GM21576 (cell line): ENCODE measurements around the gene CAP2.
"Not testable (repeated sequence)": the region's sequence is repeated elsewhere in the genome, so short reads cannot be mapped to it uniquely, and the experiment has no call there.

Experiments
- ATAC-seq: cut with Tn5 transposase; IDR thresholded peaks from one replicate; pipeline ENCODE4 v1.9.1; 2021; ENCODE audit warnings: mild to moderate bottlenecking, moderate library complexity; ENCODE audit not compliant: unreplicated experiment

CAP2 gene

DNA sequence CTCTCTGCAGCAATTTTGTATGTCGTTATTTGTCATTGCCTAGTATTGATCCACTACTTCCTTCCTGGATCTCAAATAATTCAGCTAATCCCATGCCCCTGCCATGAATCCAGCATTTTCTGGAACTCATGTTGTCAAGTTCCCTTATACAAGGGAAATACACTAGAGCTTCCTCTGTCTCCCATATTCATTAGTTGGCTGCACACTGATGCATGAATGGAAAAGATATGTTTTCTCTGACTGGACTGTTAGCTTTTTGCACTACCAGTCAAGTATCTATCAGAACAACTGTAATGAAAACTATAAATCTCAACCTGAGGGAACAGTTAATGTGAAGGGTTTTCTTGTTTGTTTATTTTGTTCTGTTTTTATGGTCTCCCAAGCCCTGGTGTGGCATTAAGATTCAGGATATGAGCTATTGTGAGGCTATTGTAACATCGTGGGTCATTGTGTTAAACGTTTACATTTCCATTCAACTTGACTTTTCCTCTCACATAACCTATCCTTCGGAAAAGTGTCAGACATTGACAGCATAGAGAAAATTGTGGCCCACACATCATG lies 104.2 kb downstream of the CAP2 start:
- ATAC-seq, result no peak

DNA sequence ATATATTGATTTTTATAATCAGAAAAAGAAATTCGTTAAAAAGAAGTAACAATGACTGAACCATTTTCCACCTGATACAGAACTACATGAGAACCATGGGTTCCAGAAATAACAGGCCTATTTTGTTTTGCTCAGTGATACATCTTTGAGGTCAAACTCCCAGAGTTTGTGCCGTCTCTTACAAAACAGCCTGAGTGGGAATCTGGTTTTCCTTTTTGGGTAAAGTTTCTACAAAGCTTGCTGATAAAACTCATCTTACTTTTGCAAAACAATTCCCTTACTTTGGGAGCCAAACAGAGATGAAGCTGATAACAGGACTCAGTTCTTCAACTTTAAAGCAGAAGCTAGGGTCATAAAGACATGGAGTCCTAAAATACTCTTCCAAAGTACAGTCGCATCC lies 108.0 kb downstream of the CAP2 start:
- no peak for ATAC-seq

DNA sequence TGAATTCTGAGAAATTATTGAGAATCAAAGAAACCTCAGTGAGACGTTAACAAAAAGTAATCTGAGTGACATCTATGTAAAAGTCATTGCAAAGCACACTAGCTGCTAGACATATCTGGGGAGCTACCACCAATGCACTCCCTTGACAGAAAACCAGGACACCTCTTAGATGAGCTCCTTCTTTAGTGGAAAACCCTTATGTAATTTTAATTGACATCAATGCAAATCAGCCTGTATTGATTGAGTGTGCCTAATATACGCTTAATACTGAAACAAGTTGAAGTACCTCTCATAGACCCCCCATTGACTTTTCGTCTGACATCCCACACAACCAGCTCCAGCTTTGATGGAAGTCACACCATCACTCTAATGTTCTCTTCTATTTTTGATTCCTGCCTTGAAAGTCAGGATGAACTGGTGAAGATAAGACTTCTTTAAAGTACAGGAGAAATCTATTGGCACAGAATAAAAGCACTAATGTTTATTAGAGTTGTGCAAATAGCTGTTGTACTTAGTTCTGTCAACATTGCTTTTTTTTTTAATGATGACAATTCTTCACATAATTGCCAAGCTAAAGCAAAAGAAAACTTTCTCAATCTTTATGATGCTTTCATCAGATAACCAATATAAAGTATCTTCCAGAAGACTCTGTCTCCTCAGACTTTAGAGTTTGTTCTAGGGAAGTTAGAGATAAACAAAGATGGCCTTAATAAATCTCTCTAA lies 108.7 kb downstream of the CAP2 start:
- ATAC-seq, result no peak

DNA sequence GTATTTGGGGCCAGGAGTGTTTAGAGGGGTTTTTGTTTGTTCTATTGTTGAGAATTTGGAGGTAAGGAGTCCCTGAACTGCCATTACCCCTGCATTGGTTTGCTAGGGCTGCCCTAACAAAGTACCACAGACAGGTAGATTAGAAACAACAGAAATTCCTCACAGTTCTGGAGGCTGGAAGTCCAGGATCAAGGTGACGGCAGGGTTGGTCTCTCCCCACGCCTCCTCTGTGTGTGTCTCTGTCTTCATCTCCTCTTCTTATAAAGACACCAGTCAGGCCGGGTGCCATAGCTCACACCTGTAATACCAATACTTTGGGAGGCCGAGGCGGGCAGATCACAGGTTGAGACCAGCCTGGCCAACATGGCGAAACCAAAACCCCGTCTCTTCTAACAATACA lies 109.7 kb downstream of the CAP2 start:
- no peak for ATAC-seq

DNA sequence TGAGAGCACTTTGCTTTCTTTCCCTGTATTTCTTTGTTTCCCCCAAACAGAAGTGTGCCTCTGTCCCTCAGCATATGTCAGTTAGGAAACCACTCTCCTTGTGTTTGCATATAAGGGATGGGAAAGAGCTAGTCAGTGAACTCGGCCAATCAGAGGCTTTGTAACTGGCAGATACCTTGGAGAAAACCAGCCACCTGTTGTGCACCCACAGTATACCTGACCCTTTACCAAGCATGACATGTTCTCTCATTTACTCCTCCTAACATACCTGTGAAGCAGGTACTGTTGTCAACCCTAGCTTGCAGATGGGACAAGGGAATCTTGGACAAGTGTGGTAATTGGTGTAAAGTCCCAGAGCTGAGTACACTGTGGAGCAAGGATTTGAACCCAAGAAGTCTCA lies 110.6 kb downstream of the CAP2 start:
- no peak for ATAC-seq

DNA sequence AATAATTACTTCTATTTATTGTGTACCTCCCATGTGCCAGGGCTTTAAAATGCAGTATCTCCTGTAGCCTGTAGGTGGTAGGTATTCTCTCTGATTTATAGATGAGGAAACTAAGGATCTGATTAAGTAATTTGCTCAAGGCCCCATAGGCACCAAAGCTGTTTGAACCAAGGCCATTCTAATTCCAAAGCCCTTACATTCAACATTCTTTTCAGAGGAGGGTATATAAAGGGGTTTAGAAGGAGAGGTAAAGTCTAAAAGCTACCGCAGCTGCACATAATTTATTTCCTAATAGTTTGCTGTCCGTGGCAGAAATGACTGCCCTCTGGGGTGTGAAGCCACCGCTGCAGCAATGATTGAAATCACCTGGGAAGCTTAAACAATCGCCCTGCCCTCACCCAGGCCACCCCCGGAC lies 111.7 kb downstream of the CAP2 start:
- ATAC-seq, result no peak

DNA sequence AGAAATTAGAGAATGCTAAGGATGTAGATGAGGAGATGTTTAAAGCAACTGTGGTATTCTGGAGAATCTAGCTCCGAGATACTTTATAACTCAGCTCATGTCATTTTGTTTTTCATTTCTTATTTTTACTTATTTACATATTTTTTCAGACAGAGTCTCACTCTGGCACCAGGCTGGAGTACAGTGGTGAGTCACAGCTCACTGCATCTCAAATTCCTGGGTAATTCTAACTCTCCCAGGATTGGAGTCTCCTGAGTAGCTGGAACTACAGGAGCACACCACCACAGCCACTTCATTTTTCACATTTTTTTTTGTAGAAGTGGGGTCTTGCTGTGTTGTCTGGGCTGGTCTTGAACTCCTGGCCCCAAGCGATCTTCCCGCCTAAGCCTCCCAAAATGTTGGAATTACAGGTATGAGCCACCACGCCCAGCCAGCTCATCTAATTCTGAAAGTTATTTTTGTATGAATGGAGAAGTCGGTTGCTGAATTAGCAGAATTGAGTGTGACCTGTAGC lies 112.4 kb downstream of the CAP2 start:
- no peak for ATAC-seq

DNA sequence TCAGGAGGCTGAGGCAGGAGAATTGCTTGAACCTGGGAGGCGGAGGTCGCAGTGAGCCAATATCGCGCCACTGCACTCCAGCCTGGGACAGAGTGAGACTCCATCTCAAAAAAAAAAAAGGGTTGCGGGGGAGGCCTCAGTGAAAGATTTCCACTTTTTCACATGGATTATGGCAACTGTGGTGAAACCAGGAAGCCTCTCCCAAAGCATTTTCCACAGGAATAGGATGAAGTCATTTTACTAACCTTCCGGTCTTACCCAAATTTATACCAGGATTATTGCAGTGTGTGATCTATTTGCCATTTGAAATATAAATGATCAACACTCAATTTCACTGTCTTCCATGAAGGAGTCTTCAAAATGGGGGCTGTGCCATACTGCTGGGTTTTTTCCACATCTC lies 113.1 kb downstream of the CAP2 start:
- ATAC-seq, result no peak

DNA sequence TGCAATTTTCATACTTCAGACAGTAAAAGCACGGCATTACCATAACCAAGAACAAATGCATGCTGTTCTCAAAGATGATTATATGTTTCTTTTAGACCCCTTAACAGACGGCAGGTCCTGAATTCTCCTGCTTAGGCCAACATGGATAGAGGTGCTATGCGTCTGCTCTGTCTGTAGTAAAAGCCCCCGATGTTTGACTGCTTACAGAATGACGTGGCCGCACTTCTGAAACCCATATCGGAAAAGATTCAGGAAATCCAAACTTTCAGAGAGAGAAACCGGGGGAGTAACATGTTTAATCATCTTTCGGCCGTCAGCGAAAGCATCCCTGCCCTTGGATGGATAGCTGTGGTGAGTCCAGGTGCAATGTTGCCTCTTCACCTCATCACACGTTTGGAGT lies 113.6 kb downstream of the CAP2 start:
- ATAC-seq, result no peak

DNA sequence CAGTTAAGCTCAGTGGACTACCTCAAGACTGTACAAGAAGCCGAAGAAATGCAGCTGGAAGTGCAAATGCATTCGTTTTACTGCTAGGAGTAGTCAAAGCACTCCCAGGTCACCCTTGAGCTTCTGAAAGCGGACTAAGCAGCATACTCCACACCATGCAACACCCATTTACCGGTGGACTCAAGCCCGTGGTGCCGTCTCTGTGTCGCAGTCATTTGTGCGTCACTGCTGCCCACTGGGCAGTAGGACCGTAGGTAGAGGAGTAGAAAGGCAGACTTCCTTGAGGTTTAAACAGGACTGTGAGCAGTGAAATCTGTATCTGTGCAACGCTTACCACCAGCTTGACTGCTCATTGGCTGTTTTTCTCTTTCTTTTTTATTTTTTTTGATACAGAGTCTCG lies 117.7 kb downstream of the CAP2 start:
- ATAC-seq, result no peak

DNA sequence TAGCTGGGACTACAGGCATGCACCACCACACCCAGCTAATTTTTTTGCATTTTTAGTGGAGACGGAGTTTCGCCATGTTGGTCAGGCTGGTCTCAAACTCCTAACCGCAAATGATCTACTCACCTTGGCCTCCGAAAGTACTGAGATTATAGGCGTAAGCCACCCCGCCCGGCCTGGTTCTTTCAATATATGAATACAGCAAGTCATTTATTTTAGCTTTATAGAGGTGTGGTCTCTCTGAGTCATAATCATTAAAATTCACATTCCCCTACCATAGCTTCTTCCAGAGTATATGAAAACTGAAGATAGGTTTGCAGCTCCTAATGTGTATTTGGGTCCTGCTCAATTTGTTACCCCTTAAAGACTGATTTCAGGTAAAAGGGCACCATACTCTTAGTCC lies 118.2 kb downstream of the CAP2 start:
- ATAC-seq, result no peak

DNA sequence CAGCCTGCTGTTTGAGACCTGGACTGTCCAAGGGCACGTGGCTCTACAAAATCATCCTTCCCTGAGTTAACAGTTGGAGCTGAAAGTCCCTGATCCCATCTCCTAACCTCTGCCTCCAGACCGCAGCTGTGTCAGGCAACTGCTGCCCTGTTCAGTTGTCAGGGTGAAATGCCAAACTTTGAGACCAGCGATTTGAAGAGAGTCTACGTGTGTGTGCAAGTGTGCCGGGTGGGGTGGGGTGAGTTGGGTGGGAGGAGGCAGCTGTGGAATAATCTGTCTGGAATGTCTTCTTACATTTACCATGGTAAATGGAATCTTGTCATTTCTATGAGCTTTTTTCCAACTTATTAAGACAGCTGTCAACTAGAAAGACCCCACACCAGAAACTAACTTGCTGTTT lies 125.7 kb downstream of the CAP2 start:
- no peak for ATAC-seq

DNA sequence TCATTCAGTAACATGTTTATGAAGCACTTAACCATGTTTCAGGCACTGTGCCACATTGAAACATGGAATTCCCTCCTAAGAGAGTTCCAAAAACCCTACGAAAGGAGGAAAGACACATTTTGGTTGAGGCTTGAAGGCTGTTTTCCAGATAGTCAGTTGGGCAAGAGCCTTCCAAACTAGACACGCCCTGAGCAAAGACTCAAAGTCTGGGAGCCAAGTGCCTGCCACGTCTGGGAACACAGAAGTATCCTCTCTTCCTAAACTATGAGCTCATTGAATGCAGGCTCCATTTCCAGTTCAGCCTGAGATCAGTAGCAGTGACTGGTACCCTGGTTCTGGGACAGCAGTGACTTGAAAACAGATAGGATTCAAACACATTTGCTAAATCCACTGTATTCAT lies 132.2 kb downstream of the CAP2 start:
- ATAC-seq, result no peak

DNA sequence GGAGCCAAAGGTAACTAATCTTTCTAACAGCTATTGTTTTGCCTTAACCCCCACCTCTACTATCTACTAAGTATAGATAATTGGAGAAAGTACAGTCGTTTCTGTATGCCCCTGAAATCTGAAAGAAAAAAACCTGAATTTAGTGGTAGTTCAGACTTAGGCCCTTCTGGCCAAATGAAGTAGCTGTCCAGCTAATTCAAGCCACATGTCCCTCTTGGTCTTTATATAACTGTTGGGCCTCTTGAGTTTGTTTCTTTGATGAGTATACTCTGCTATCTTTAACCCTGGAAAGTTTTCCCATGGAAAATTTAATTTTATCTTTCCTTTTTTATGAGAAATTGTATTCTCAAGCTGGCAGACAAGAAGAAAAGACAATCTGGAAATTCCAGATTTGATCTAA lies 133.7 kb downstream of the CAP2 start:
- no peak for ATAC-seq

DNA sequence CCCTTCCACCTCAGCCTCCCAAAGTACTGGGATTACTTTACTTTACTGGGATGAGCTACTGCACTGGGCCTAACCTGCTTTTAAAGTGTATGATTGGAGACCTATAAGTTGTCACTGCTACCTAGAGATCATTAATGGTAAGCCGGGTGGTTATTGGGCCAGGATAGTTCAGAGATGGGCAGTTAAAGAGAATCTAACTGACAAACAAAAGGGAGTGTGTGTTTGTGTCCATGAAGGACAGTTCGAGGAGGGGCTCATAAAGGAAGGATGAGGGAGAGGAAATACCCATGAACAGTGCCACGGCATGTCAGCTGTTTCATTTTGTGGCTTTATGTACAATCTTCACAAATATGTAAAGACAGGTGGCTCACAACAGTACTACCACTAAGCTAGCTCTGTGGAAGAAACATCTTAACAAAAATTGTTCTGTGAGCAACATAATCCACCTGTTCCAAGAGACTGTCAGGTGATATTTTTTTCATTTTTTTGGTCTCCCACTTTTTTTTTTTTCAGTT lies 137.0 kb downstream of the CAP2 start:
- ATAC-seq, result no peak

DNA sequence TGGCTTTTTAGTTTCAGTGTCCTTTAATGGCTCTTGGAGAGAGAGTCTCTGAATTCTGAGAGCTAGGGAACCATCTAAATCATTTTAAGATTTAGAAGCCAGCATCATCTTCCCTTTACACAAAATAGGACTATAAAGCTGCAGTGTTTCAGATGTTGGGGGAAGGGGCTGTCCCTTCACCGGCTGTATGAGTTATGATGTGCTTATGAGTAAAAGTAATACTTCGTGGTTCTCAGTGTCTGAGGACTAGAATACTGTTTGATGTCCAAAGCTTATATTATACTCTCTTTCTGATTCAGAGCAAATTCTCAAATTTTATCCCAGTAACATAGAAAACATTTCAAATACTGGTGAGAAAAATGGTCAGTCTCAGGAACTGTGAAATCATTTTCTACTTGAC lies 143.2 kb downstream of the CAP2 start:
- ATAC-seq, result peak; percentile 75

DNA sequence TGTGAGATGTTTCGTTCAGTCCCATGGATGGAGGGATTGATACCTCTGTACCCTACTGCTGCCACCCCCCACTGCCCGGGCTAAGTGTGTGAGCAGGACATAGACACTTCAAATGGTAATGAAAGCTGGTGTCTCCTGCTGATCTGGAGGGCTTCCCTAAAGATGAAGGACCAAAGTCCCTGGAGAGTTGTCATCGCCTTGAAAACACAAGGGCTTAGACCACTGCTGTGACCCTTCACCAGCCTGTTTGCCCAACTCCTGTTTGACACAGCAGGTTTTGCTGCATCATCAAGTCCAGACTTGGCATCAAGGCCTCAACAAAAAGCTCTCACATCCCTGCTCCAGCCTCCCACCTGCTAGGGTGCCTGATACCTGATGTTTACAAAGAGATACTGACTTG lies 148.8 kb downstream of the CAP2 start:
- no peak for ATAC-seq

DNA sequence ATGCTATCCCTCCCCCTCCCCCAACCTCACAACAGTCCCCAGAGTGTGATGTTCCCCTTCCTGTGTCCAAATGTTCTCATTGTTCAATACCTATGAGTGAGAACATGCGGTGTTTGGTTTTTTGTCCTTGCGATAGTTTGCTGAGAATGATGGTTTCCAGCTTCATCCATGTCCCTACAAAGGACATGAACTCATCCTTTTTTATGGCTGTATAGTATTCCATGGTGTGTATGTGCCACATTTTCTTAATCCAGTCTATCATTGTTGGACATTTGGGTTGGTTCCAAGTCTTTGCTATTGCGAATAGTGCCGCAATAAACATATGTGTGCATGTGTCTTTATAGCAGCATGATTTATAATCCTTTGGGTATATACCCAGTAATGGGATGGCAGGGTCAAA lies 152.3 kb downstream of the CAP2 start:
- not testable (repeated sequence) for ATAC-seq

DNA sequence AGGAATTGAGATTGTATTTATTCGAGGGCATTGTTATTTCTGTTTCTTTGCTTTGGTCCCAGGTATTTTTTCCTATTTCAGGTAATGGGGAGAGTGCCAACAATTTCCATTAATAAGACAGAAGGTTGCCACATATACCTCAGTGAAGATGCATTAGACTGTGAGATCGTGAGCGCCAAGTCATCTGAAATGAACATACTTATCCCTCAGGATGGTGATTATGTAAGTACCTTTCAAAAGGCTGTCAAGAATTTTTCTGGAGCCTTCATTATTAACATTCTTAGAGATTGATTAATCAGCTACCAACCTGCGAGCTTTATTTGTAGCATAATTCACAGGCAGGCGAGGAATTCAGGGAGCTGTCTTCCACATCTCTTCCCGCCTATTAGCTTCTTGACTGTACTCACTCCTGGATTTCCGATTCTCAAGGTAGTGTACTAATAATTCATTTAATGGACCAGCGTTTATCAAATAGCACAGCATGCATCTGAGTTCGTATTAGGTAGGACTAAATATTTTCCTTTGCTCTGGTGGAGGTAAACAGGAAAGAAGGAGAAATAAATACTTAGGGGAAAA lies 158.1 kb downstream of the CAP2 start:
- no peak for ATAC-seq

DNA sequence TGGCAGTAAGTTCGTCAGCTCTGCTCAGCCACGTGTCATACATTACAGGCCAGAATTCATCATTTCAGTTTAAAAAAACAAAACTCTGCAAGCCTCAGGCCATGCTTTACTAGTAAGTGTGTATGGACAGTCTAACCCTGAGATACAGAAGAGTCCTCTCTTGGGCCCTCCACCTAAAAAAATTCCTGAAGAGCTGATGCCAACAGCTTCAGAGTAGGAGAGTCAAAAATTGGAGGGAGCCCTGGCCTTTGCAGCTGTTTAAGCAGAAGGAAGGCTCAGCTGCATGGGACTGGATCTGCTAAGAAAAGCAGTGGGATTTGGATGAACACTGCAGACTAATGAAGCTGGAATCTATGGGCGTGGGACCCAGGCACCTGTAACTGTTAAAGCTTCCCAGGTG lies 159.5 kb downstream of the CAP2 start:
- no peak for ATAC-seq

DNA sequence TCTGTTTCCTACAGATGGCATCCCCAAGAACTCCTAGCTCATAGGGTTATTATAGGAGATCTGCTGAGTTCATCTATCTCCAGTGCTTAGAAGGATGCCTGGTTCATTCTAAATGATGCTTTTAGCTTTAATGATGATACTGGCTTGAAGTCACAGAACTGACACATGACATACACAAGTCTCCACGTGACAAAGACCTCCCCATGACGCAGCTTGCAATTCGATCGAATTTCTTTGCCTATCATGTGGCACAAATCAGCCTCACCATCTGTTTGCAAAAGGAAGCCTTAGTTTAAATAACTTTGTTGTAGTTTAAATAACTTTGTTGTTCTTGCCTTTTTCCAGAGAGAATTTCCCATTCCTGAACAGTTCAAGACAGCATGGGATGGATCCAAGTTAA lies 162.6 kb downstream of the CAP2 start:
- ATAC-seq, result no peak

DNA sequence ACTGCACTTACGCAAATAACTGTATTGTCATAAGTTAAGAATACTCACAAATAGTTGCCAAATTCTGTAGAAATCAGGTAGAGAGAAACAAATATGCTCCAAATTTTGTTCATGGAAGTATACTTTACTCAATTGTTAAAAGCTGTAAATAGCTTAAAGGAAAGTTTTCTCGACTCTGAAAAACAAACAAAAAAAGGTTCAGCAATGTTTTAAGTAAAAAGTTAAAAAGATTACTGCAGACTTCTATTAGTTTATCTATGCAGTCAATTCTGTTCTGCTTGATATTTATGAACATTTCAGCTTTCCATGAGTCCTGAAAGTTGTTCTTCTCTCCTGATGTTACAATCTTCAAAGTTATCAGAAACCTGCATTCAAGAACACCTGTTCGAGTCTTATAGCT lies 169.2 kb downstream of the CAP2 start:
- ATAC-seq, result no peak
